GM23338 (cell line): Measurements from ENCODE around the gene METTL17. TPM values are rescaled to one million over a fixed set of nuclear protein-coding genes. Genes with fewer than 3 reads are reported as not detected.

Experiments used
- ATAC-seq: fragments of 200-7000 bp; cut with Tn5 transposase; 3 replicates; pipeline ENCODE4 v1.9.1; 2020
- DNase-seq: peaks from one replicate; pipeline ENCODE4 v3.0.0-alpha.2; 2015; ENCODE audit warnings: low spot score
- H2AFZ ChIP-seq: fragments of 200-600 bp; sonication (generic); 2 replicates; pipeline ENCODE4 v1.8.0; 2016; ENCODE audit warnings: antibody characterized with exemption, mild to moderate bottlenecking, moderate library complexity
- H3F3A ChIP-seq: fragments of 200-600 bp; sonication (generic); replicated peaks from 2 replicates; pipeline ENCODE4 v1.8.0; 2017; ENCODE audit warnings: antibody characterized with exemption, mixed run types, low read depth
- H3K27ac ChIP-seq: fragments of 200-600 bp; sonication (generic); 2 replicates; pipeline ENCODE4 v1.6.1; 2016; ENCODE audit warnings: low read depth
- H3K27me3 ChIP-seq: fragments of 200-600 bp; sonication (generic); 2 replicates; pipeline ENCODE4 v1.8.0; 2016; ENCODE audit warnings: mild to moderate bottlenecking, mixed run types, moderate library complexity; ENCODE audit not compliant: insufficient read depth
- H3K36me3 ChIP-seq: fragments of 200-600 bp; sonication (generic); 2 replicates; pipeline ENCODE4 v1.8.0; 2016; ENCODE audit warnings: mild to moderate bottlenecking; ENCODE audit not compliant: insufficient read depth
- H3K4me1 ChIP-seq: fragments of 200-600 bp; sonication (generic); 2 replicates; pipeline ENCODE4 v1.8.0; 2016; ENCODE audit warnings: mild to moderate bottlenecking, moderate library complexity; ENCODE audit not compliant: insufficient read depth
- H3K4me2 ChIP-seq: fragments of 200-600 bp; sonication (generic); 2 replicates; pipeline ENCODE4 v1.7.1; 2017; ENCODE audit warnings: mixed run types
- H3K4me3 ChIP-seq: fragments of 200-600 bp; sonication (generic); 2 replicates; pipeline ENCODE4 v1.6.1; 2016; ENCODE audit warnings: mixed run types
- H3K79me2 ChIP-seq: fragments of 200-600 bp; sonication (generic); replicated peaks from 2 replicates; pipeline ENCODE4 v1.8.0; 2017; ENCODE audit warnings: mild to moderate bottlenecking; ENCODE audit not compliant: insufficient read depth
- H3K9me2 ChIP-seq: fragments of 200-600 bp; sonication (generic); 2 replicates; pipeline ENCODE4 v1.8.0; 2017; ENCODE audit not compliant: insufficient read depth
- H4K20me1 ChIP-seq: fragments of 200-600 bp; sonication (generic); replicated peaks from 2 replicates; pipeline ENCODE4 v1.8.0; 2017; ENCODE audit warnings: mild to moderate bottlenecking; ENCODE audit not compliant: insufficient read depth
- H3K27ac Mint-ChIP-seq: 2 replicates; pipeline ENCODE4 v1.8.0; 2020; ENCODE audit warnings: inconsistent platforms, mild to moderate bottlenecking, moderate library complexity, mixed read lengths
- H3K27me3 Mint-ChIP-seq: 3 replicates; pipeline ENCODE4 v1.8.0; 2022; ENCODE audit warnings: low read depth, mild to moderate bottlenecking, moderate library complexity, mixed read lengths, inconsistent platforms; ENCODE audit not compliant: insufficient read depth, poor library complexity
- H3K36me3 Mint-ChIP-seq: 3 replicates; pipeline ENCODE4 v1.8.0; 2021; ENCODE audit warnings: low read depth, mild to moderate bottlenecking, inconsistent platforms, moderate library complexity, mixed read lengths
- H3K4me1 Mint-ChIP-seq: 3 replicates; pipeline ENCODE4 v1.8.0; 2020; ENCODE audit warnings: mild to moderate bottlenecking, inconsistent platforms, mixed read lengths
- H3K4me3 Mint-ChIP-seq: 3 replicates; pipeline ENCODE4 v1.8.0; 2021; ENCODE audit warnings: moderate library complexity, mild to moderate bottlenecking, inconsistent platforms, mixed read lengths
- H3K9me3 Mint-ChIP-seq: 3 replicates; pipeline ENCODE4 v1.8.0; 2020; ENCODE audit warnings: moderate library complexity, mild to moderate bottlenecking, inconsistent platforms, mixed read lengths
- CREB1 ChIP-seq: fragments of 250-450 bp; sonication (Bioruptor Pico); IDR thresholded peaks from 2 replicates; pipeline ENCODE4 v1.5.0; 2020; ENCODE audit warnings: low read depth, mild to moderate bottlenecking, moderate library complexity
- ETS1 ChIP-seq: IDR thresholded peaks from 2 replicates; pipeline ENCODE4 v1.6.1; 2016; ENCODE audit warnings: antibody characterized with exemption
- EZH2phosphoT487 ChIP-seq: fragments of 200-600 bp; sonication (generic); IDR thresholded peaks from one replicate; pipeline ENCODE4 v1.8.1; 2018; ENCODE audit warnings: antibody characterized with exemption; ENCODE audit not compliant: unreplicated experiment
- JUNB ChIP-seq: IDR thresholded peaks from one replicate; pipeline ENCODE4 v1.6.1; 2016; ENCODE audit warnings: antibody characterized with exemption; ENCODE audit not compliant: unreplicated experiment
- ZNF114 ChIP-seq: fragments of 250-450 bp; sonication (Bioruptor Pico); IDR thresholded peaks from 2 replicates; pipeline ENCODE4 v1.5.0; 2020; ENCODE audit warnings: mild to moderate bottlenecking, moderate library complexity
- ZNF331 ChIP-seq: fragments of 250-450 bp; sonication (Bioruptor Pico); IDR thresholded peaks from 2 replicates; pipeline ENCODE4 v1.5.0; 2020; ENCODE audit warnings: low read depth, mild to moderate bottlenecking, moderate library complexity
- ZNF462 ChIP-seq: fragments of 250-450 bp; sonication (Bioruptor Pico); IDR thresholded peaks from 2 replicates; pipeline ENCODE4 v1.5.0; 2020; ENCODE audit warnings: mild to moderate bottlenecking, moderate library complexity
- polyA plus RNA-seq: library from polyadenylated mRNA; unstranded; fragments of >200 nt; fragmentation: Nextera tagmentation; extraction: Ambion mirVana; gene quantifications from 2 replicates; pipeline ENCODE4 v1.2.1, GENCODE V29; 2016
- total RNA-seq: library from RNA; depleted of rRNA; stranded (reverse); fragments of >200 nt; shearing (Covaris generic); gene quantifications from 2 replicates; pipeline ENCODE4 v1.2.3, GENCODE V29; 2014

The METTL17 gene
- total and polyA plus RNA-seq, 2 experiments from 2014 or later, result 74.9 to 156 TPM

- TF ChIP-seq ZNF462 (CRISPR knock-in tag) (no peak), ZNF114 (no peak), CREB1 (CRISPR knock-in tag) (no peak)
Observed at GRCh38 chr14:21043387-21043973, 53.7 kb downstream of the METTL17 start (continued).

- Histone ChIP-seq H3K79me2 (no peaks in the 10 kb centered on the region), H3K4me2 (no peak overlapping the region), H2AFZ (no peak overlapping the region), H3F3A (no peaks in the 10 kb centered on the region), H3K4me3 (no peak overlapping the region), H3K36me3 (no peaks in the 10 kb centered on the region), H4K20me1 (no peaks in the 10 kb centered on the region), H3K4me1 (peaks cover 8% of the 10 kb centered on the region), H3K9me2 (no peaks in the 10 kb centered on the region; the same call in 1 of the 2 replicates), H3K27ac (no peak overlapping the region), H3K27me3 (no peaks in the 10 kb centered on the region)
- Mint-ChIP-seq H3K36me3 (no peaks in the 10 kb centered on the region), H3K9me3 (no peaks in the 10 kb centered on the region; the same call in 2 of the 3 replicates), H3K4me1 (peaks cover 15% of the 10 kb centered on the region), H3K27me3 (peaks cover 10% of the 10 kb centered on the region), H3K4me3 (no peak overlapping the region), H3K27ac (no peak overlapping the region)
- DNase-seq (no peak), ATAC-seq (no peak)
- TF ChIP-seq ETS1, result no peak
- no peak for TF ChIP-seq EZH2phosphoT487
- no peak for TF ChIP-seq JUNB
- TF ChIP-seq ZNF331 (CRISPR knock-in tag), result no peak
- TF ChIP-seq ZNF462 (CRISPR knock-in tag), result no peak
- no peak for TF ChIP-seq CREB1 (CRISPR knock-in tag)
Observed at GRCh38 chr14:21043974-21044618, 54.3 kb downstream of the METTL17 start.
